BJ (cell line): Measurements from ENCODE around the gene CR1. TPM values are rescaled to one million over a fixed set of nuclear protein-coding genes. Genes with fewer than 3 reads are reported as not detected.

ENCODE experiments used
- CTCF ChIA-PET: fragments of 350-600 bp; formaldehyde crosslinking; extraction: SDS; loops from one replicate; lab custom pipeline; 2021; ENCODE audit warnings: antibody characterized with exemption, inconsistent platforms; lab: Yijun Ruan, JAX
- POLR2A ChIA-PET: fragments of 300-600 bp; sonication (Branson Sonifier 250); formaldehyde crosslinking; extraction: SDS; loops from one replicate; lab custom pipeline; 2021; ENCODE audit warnings: antibody characterized with exemption; lab: Charles Lee
- DNase-seq: peaks from one replicate; pipeline ENCODE4 v3.0.0-alpha.2; 2011; ENCODE audit warnings: low read depth
- H3K27me3 ChIP-seq: 2 replicates; pipeline ENCODE4 v1.6.0; 2011; ENCODE audit warnings: low read length; ENCODE audit not compliant: control insufficient read depth, insufficient read depth
- H3K36me3 ChIP-seq: 2 replicates; pipeline ENCODE4 v1.5.1; 2011; ENCODE audit warnings: low read length; ENCODE audit not compliant: control insufficient read depth, insufficient read depth
- H3K4me3 ChIP-seq: 2 replicates; pipeline ENCODE4 v1.5.1; 2011; ENCODE audit warnings: low read depth, mild to moderate bottlenecking, control low read depth, low read length
- CTCF ChIP-seq: IDR thresholded peaks from 2 replicates; pipeline ENCODE4 v1.5.1; 2011; ENCODE audit warnings: low read depth, mild to moderate bottlenecking, control low read depth, inconsistent platforms, low read length, moderate library complexity; ENCODE audit not compliant: insufficient read depth
- polyA plus RNA-seq: library from polyadenylated mRNA; depleted of rRNA; stranded (reverse); fragments of >200 nt; gene quantifications from 2 replicates; pipeline ENCODE4 v1.2.3, GENCODE V29; 2011

The CR1 gene
- polyA plus RNA-seq, 1 experiment: not detected

GRCh38 chr1:207646944-207647579 is 151.1 kb downstream of the CR1 start:
- CTCF ChIA-PET: interaction anchor here (1.3 kb wide), 1 partner anchor 27 kb away, joined by 3 read pairs; no protein-coding TSS in a partner anchor
- no peak for TF ChIP-seq CTCF
- POLR2A ChIA-PET: no interaction called here
- Histone ChIP-seq H3K36me3 (no peaks in the 10 kb centered on the region), H3K4me3 (no peak overlapping the region), H3K27me3 (peaks cover 9% of the 10 kb centered on the region)
- DNase-seq: no peak

- peaks cover 9% of the 10 kb centered on the region for H3K27me3 ChIP-seq
- no peak for TF ChIP-seq CTCF
- CTCF ChIA-PET: interaction anchor here (1.3 to 1.7 kb wide), 2 partner anchors 25 to 28 kb away, joined by 3 to 5 read pairs; no protein-coding TSS in a partner anchor
Measured at GRCh38 chr1:207647671-207648333, 151.8 kb downstream of the CR1 start.

GRCh38 chr1:207648334-207649209 is 152.6 kb downstream of the CR1 start:
- POLR2A ChIA-PET: no interaction called here

More at GRCh38 chr1:207647671-207648333, 151.8 kb downstream of the CR1 start:
- Histone ChIP-seq H3K36me3 (no peaks in the 10 kb centered on the region), H3K4me3 (no peak overlapping the region)
- DNase-seq: no peak
- POLR2A ChIA-PET: no interaction called here

GRCh38 chr1:207649210-207649753 is 153.3 kb downstream of the CR1 start:
- H3K4me3 ChIP-seq: no peak overlapping the region
- no peaks in the 10 kb centered on the region for H3K36me3 ChIP-seq
- no peak for DNase-seq
- ChIA-PET CTCF (interaction anchor here (0.9 to 1.7 kb wide), 4 partner anchors 23 to 158 kb away, joined by 3 to 5 read pairs (median 4); no protein-coding TSS in a partner anchor), POLR2A (no interaction called here)
- peaks cover 7% of the 10 kb centered on the region for H3K27me3 ChIP-seq
- TF ChIP-seq CTCF: no peak

More at GRCh38 chr1:207648334-207649209, 152.6 kb downstream of the CR1 start:
- Histone ChIP-seq H3K27me3 (peaks cover 9% of the 10 kb centered on the region), H3K4me3 (no peak overlapping the region), H3K36me3 (no peaks in the 10 kb centered on the region)
- no peak for TF ChIP-seq CTCF
- CTCF ChIA-PET: interaction anchor here (0.9 to 1.7 kb wide), 3 partner anchors 24 to 50 kb away, joined by 3 to 5 read pairs (median 4); no protein-coding TSS in a partner anchor
- no peak for DNase-seq
